Endothelial cell of umbilical vein (primary cell): ENCODE results near the gene SPACA6. TPM values are rescaled to one million over a fixed set of nuclear protein-coding genes. Genes with fewer than 3 reads are reported as not detected.

Experiments
- microRNA counts: library from miRNA; unstranded; fragments of <30 nt; microRNA quantifications from one replicate; lab custom pipeline; 2016
- microRNA-seq: library from miRNA; unstranded; fragments of <30 nt; microRNA quantifications from one replicate; pipeline ENCODE4 v1.2.0, GENCODE V29; 2021; ENCODE audit warnings: borderline number of aligned reads, borderline replicate concordance
- polyA plus RNA-seq, 4 experiments: library from polyadenylated mRNA; depleted of rRNA in 3 of 4; stranded (reverse) in 3 of 4; unstranded in 1 of 4; fragments of >200 nt; gene quantifications; 2 replicates each; pipeline versions ENCODE4 v1.2.1 to v1.2.3, GENCODE V29; 2011 to 2012; ENCODE audit warnings: missing spikeins in 1 of 4
- small RNA-seq: library from RNA; depleted of rRNA; stranded (forward); fragments of <200 nt; gene quantifications from one replicate; pipeline ENCODE3, GENCODE V24; 2012; ENCODE audit warnings: low replicate concordance, low read depth; ENCODE audit not compliant: insufficient read depth, insufficient read length
- total RNA-seq: library from RNA; stranded (reverse); gene quantifications from 2 replicates; pipeline ENCODE4 v1.2.3, GENCODE V29; 2021

SPACA6 gene
- total and polyA plus RNA-seq, 2 donors (not counting 3 experiments of a cell fraction or from before 2014, with no cell fraction given) = 11.9 to 41.1 TPM

MicroRNAs within 50 kb of the gene (microRNA counts, 767-probe panel; counts per million panel counts)
- microRNA hsa-let-7e-5p (lab: Ali Mortazavi, UCI) (20,166 counts per million, percentile 99 among the panel's probes with 10 or more counts), microRNA hsa-miR-125a-3p (lab: Ali Mortazavi, UCI) (723 counts per million, percentile 96 among the panel's probes with 10 or more counts), microRNA hsa-miR-125a-5p (lab: Ali Mortazavi, UCI) (22,495 counts per million, percentile 99 among the panel's probes with 10 or more counts), microRNA hsa-miR-99b-5p (lab: Ali Mortazavi, UCI) (16,791 counts per million, percentile 98 among the panel's probes with 10 or more counts)

Small RNA genes within 50 kb of the gene (microRNA-seq; reads per million reads assigned to microRNA genes)
- 1,282 reads per million, percentile 84 among the genes with 10 or more reads in this experiment for gene MIR125A
- 2,520 reads per million, percentile 90 among the genes with 10 or more reads in this experiment for gene MIR99B
- gene MIRLET7E = 6,097 reads per million, percentile 96 among the genes with 10 or more reads in this experiment

Small RNA genes within 50 kb of the gene (small RNA-seq; reads per million reads assigned to genes)
- gene AC018755.2 (not detected), gene MIR125A (not detected), gene MIR99B (not detected), gene MIRLET7E (not detected)

Other genes starting within 250 kb of the SPACA6 start
- not detected in 2 replicates for gene SIGLEC8, start 234.9 kb upstream of the SPACA6 start, total RNA-seq
- not detected in 2 replicates for gene SIGLEC8, start 234.9 kb upstream of the SPACA6 start, polyA plus RNA-seq
- gene CEACAM18, start 214.8 kb upstream of the SPACA6 start, total RNA-seq = not detected in 2 replicates
- not detected in 2 replicates for gene CEACAM18, start 214.8 kb upstream of the SPACA6 start, polyA plus RNA-seq
- gene SIGLEC12, start 191.5 kb upstream of the SPACA6 start, total RNA-seq = not detected in 2 replicates
- gene SIGLEC12, start 191.5 kb upstream of the SPACA6 start, polyA plus RNA-seq = not detected in 2 replicates
- not detected in 2 replicates for gene SIGLEC6, start 161.7 kb upstream of the SPACA6 start, total RNA-seq
- gene SIGLEC6, start 161.7 kb upstream of the SPACA6 start, polyA plus RNA-seq = not detected in 2 replicates
- gene ZNF175, start 122.0 kb upstream of the SPACA6 start, total RNA-seq = 16.5 and 21.4 TPM in 2 replicates
- gene ZNF175, start 122.0 kb upstream of the SPACA6 start, polyA plus RNA-seq = 3.8 and 4.9 TPM in 2 replicates
- not detected in 2 replicates for gene SIGLEC5, start 62.9 kb upstream of the SPACA6 start, total RNA-seq
- not detected in 2 replicates for gene SIGLEC5, start 62.9 kb upstream of the SPACA6 start, polyA plus RNA-seq
- gene SIGLEC14, start 46.5 kb upstream of the SPACA6 start, total RNA-seq = 0.58 TPM in 1 of 2 replicates, not detected in the other
- 0.10 and 0.14 TPM in 2 replicates for gene SIGLEC14, start 46.5 kb upstream of the SPACA6 start, polyA plus RNA-seq
- not detected in 2 replicates for gene HAS1, start 30.7 kb downstream of the SPACA6 start, total RNA-seq
- not detected in 2 replicates for gene HAS1, start 30.7 kb downstream of the SPACA6 start, polyA plus RNA-seq
- not detected in 2 replicates for gene FPR1, start 58.5 kb downstream of the SPACA6 start, total RNA-seq
- not detected in 2 replicates for gene FPR1, start 58.5 kb downstream of the SPACA6 start, polyA plus RNA-seq
- not detected in 2 replicates for gene FPR2, start 67.8 kb downstream of the SPACA6 start, total RNA-seq
- gene FPR2, start 67.8 kb downstream of the SPACA6 start, polyA plus RNA-seq = not detected in 2 replicates
- not detected in 2 replicates for gene FPR3, start 101.8 kb downstream of the SPACA6 start, total RNA-seq
- gene FPR3, start 101.8 kb downstream of the SPACA6 start, polyA plus RNA-seq = not detected in 2 replicates
- gene ZNF577, start 194.6 kb downstream of the SPACA6 start, total RNA-seq = 3.2 and 4.0 TPM in 2 replicates
- 3.1 and 4.7 TPM in 2 replicates for gene ZNF577, start 194.6 kb downstream of the SPACA6 start, polyA plus RNA-seq
- 8.6 and 9.0 TPM in 2 replicates for gene ZNF649, start 211.7 kb downstream of the SPACA6 start, total RNA-seq
- 2.0 and 2.1 TPM in 2 replicates for gene ZNF649, start 211.7 kb downstream of the SPACA6 start, polyA plus RNA-seq
- gene ZNF613, start 234.1 kb downstream of the SPACA6 start, total RNA-seq = 4.4 and 6.5 TPM in 2 replicates
- gene ZNF613, start 234.1 kb downstream of the SPACA6 start, polyA plus RNA-seq = 1.7 and 2.1 TPM in 2 replicates